H1 (cell line): Measurements from ENCODE around the gene TMEM63A. TPM values are rescaled to one million over a fixed set of nuclear protein-coding genes. Genes with fewer than 3 reads are reported as not detected.

Experiments
- CREB1 ChIP-seq: IDR thresholded peaks from 2 replicates; pipeline ENCODE4 v1.6.1; 2012; ENCODE audit warnings: inconsistent platforms
- polyA plus RNA-seq, 7 experiments: library from polyadenylated mRNA; depleted of rRNA in 3 of 7; stranded (reverse) in 5 of 7; unstranded in 2 of 7; fragments of >200 nt in 5 of 7; fragments of 200-250 nt in 2 of 7; gene quantifications; 1 replicate in 5 of 7; 2 replicates in 1 of 7; 4 replicates in 1 of 7; pipeline versions ENCODE4 v1.2.1 to v1.2.3, GENCODE V29; 2011 to 2013; ENCODE audit warnings: missing spikeins in 2 of 7, mixed read lengths in 2 of 7
- total RNA-seq: library from RNA; stranded (reverse); fragmentation: NEBNext Ultra II Directional; extraction: Animal tissue kit (Norgen Biotek cat#: 25700); gene quantifications from 2 replicates; pipeline ENCODE4 v1.2.1, GENCODE V29; 2021

TMEM63A gene
- total and polyA plus RNA-seq, 2 of the 8 experiments (the other 6 are each of a cell fraction or from before 2014, with no cell fraction given) = 26.1 to 55.4 TPM

GRCh38 chr1:225849925-225850324 lies 32.3 kb downstream of the TMEM63A start (continued):
- no peak for TF ChIP-seq CREB1
